Nephron progenitor cell (in vitro differentiated cells): ENCODE results near the gene CCDC85A.

Experiments used
- DNase-seq: peaks from one replicate; pipeline ENCODE4 v3.0.0; 2021
- H3K27ac Mint-ChIP-seq: 2 replicates; pipeline ENCODE4 v1.8.0; 2021; ENCODE audit warnings: mild to moderate bottlenecking, moderate library complexity, mixed read lengths
- H3K27me3 Mint-ChIP-seq: 2 replicates; pipeline ENCODE4 v1.8.0; 2021; ENCODE audit warnings: mild to moderate bottlenecking, low read depth, mixed read lengths; ENCODE audit not compliant: poor library complexity
- H3K36me3 Mint-ChIP-seq: 2 replicates; pipeline ENCODE4 v1.8.0; 2021; ENCODE audit warnings: low read depth, mixed read lengths
- H3K4me1 Mint-ChIP-seq: 2 replicates; pipeline ENCODE4 v1.8.0; 2021; ENCODE audit warnings: mixed read lengths
- H3K4me3 Mint-ChIP-seq: 2 replicates; pipeline ENCODE4 v1.8.0; 2021; ENCODE audit warnings: mild to moderate bottlenecking, moderate library complexity, mixed read lengths
- H3K9me3 Mint-ChIP-seq: 2 replicates; pipeline ENCODE4 v1.8.0; 2021; ENCODE audit warnings: mild to moderate bottlenecking, moderate library complexity, mixed read lengths
- TF ChIP-seq, protein P1 (sequence below): fragments of 200-600 bp; sonication (generic); IDR thresholded peaks from 2 replicates; pipeline ENCODE4 v1.5.0; 2021; ENCODE audit warnings: antibody characterized with exemption

CCDC85A gene

DNA sequence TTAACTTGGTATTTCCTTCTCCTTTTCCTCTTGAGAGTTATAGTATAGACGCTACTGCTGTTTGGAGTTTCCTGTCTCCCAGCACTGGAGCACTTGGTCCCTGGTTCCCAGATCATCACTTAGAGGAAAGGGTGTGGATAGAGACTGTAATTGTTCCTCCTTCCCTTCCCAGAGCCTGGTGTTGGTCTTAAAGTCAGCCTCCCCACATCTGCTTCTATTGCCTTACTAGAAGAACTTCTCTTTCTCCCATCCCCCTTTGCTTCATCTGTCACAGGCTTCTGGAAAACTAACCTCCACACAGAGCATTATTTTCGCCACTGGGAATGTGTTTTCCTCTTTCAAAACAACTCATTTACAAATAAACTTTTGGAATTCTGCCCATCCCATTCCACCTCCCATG, 131.0 kb downstream of the CCDC85A start:
- Mint-ChIP-seq H3K27me3 (peaks cover 2% of the 10 kb centered on the region), H3K4me1 (peaks cover 14% of the 10 kb centered on the region), H3K36me3 (no peaks in the 10 kb centered on the region), H3K9me3 (no peaks in the 10 kb centered on the region), H3K27ac (no peak overlapping the region), H3K4me3 (no peak overlapping the region)
- TF ChIP-seq, protein P1, sequence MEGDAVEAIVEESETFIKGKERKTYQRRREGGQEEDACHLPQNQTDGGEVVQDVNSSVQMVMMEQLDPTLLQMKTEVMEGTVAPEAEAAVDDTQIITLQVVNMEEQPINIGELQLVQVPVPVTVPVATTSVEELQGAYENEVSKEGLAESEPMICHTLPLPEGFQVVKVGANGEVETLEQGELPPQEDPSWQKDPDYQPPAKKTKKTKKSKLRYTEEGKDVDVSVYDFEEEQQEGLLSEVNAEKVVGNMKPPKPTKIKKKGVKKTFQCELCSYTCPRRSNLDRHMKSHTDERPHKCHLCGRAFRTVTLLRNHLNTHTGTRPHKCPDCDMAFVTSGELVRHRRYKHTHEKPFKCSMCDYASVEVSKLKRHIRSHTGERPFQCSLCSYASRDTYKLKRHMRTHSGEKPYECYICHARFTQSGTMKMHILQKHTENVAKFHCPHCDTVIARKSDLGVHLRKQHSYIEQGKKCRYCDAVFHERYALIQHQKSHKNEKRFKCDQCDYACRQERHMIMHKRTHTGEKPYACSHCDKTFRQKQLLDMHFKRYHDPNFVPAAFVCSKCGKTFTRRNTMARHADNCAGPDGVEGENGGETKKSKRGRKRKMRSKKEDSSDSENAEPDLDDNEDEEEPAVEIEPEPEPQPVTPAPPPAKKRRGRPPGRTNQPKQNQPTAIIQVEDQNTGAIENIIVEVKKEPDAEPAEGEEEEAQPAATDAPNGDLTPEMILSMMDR: no peak
- no peak for DNase-seq

- TF ChIP-seq, protein P1: no peak
- Mint-ChIP-seq H3K9me3 (no peaks in the 10 kb centered on the region), H3K4me1 (peaks cover 14% of the 10 kb centered on the region), H3K27ac (no peak overlapping the region), H3K27me3 (peaks cover 2% of the 10 kb centered on the region), H3K4me3 (no peak overlapping the region), H3K36me3 (no peaks in the 10 kb centered on the region)
- DNase-seq: no peak
Measured at GRCh38 chr2:56315376-56315775, 131.6 kb downstream of the CCDC85A start.

DNA sequence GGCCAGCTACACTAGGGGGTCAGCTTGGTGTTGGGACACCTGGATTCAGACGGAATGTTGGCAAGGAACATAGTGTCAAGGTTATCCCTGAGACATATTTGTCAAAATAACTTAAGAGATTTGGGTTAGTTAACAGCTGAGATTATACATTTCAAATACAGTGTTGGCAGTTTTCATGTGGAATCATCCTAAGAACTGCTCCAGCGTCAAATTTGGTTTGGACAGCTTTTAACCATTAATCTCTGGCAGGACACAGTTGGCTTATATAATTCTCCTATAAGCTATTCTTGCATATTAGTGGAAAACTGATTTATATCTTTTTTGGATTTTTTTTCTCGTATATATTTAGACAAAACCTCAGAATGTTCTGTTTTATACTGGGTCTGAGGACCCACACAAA, 132.2 kb downstream of the CCDC85A start:
- Mint-ChIP-seq H3K9me3 (no peaks in the 10 kb centered on the region), H3K27me3 (peaks cover 2% of the 10 kb centered on the region), H3K4me3 (no peak overlapping the region), H3K36me3 (no peaks in the 10 kb centered on the region), H3K4me1 (peaks cover 14% of the 10 kb centered on the region), H3K27ac (no peak overlapping the region)
- TF ChIP-seq, protein P1: no peak
- DNase-seq: no peak

- TF ChIP-seq, protein P1: no peak
- H3K27ac Mint-ChIP-seq: no peak overlapping the region
- no peak overlapping the region for H3K4me3 Mint-ChIP-seq
- H3K9me3 Mint-ChIP-seq: peaks cover 6% of the 10 kb centered on the region
- peaks cover 14% of the 10 kb centered on the region for H3K4me1 Mint-ChIP-seq
- H3K36me3 Mint-ChIP-seq: no peaks in the 10 kb centered on the region
- no peak for DNase-seq
- peaks cover 2% of the 10 kb centered on the region for H3K27me3 Mint-ChIP-seq
Measured at GRCh38 chr2:56318147-56318546, 134.4 kb downstream of the CCDC85A start.

DNA sequence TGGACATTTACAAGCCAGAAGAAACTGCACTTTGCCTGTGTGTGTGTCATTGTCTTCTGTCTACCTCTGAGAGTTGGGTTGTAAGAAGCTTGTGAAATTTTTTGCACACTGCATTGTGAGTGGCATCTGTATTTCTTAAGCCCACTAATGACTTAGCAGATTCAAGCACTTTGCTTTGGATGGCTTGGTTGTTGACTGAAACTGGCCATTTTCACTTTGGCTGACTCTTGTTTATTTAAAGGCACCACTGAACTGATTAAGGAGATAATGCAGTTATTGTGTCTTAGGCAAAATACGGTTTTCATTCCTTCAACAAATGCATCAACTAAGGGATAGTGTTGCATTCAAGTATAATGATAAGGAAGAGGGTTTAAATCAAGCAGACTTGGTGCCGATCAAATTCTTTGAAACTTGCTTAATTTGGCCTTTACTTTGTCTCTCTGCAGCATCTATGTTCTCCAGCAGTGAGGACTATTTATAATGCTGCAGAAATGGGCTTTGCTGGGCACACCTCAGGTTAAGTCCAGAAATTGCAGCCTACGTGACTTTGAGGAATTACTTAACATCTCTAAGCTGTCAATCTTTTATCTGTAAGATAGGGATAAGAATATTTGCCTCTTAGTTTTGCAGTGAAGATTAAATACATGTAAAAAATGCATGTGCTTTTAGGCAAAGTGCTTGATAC, 142.0 kb downstream of the CCDC85A start:
- TF ChIP-seq, protein P1: no peak
- Mint-ChIP-seq H3K4me3 (no peak overlapping the region), H3K27ac (no peak overlapping the region), H3K36me3 (no peaks in the 10 kb centered on the region), H3K27me3 (no peaks in the 10 kb centered on the region), H3K9me3 (peaks cover 6% of the 10 kb centered on the region), H3K4me1 (no peaks in the 10 kb centered on the region)
- no peak for DNase-seq

DNA sequence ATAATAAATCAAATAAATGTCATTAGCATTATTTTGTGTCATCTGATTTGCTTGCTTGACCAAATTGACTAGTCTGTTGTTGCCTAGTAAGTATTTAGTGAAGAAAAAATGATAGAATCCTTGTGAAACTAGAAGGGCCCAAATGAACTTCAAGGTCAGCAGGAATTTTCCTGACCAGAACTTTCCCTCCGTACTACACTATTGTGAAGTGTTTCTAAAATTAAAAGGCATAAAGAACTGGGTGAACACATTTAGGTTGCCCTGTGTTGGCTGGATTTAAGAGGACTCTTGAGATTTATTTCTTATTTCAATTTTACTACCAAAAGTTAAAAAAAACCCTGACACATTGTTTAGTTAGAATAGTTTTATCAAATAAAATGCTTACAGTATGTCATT, 142.6 kb downstream of the CCDC85A start:
- Mint-ChIP-seq H3K27ac (no peak overlapping the region), H3K27me3 (no peaks in the 10 kb centered on the region), H3K4me1 (no peaks in the 10 kb centered on the region), H3K9me3 (peaks cover 4% of the 10 kb centered on the region), H3K4me3 (no peak overlapping the region), H3K36me3 (no peaks in the 10 kb centered on the region)
- TF ChIP-seq, protein P1: no peak
- DNase-seq: no peak
